GOT3 (cell line): ENCODE data around the gene ABAT.

Experiments used
- DNase-seq: peaks from one replicate; lab custom pipeline; 2025; ENCODE audit warnings: mixed read lengths; lab: John Stamatoyannopoulos, UW

The ABAT gene

DNA sequence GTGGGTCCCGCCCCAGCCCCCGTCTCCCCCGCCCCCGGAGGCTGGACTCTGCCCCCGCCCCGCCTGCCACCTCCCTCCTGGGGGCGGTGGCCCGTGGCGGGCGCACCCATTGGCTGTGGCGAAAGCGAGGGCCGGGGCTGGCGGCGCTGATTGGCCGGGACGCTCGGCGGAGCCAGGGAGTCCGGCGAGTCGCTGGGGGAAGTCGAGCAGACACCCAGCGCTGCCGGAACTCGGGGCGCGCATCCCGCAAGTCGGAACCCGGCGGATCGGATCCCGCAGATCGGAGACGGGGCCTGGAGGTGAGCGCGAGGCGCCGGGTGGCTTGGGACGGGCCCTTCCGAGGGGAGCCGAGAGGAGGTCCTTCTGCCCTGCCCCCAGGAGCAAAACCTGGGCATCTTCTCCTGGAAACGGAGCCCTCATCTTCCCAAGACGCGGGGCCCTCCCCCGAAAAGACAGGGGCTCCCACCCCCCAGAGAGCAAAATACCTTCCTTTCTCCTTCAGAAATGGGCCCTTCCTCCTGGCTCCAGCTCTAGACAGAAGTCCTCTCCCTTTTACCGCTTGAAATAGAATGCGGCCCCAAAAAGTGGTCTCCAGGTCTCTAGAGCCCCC, at the start of gene ABAT:
Gene ABAT, plus strand, starts transcription at position 205 of the 610 bp plus-strand sequence. CDS start 61,123 bp downstream, outside the sequence.
- DNase-seq: peak; percentile 37

DNA sequence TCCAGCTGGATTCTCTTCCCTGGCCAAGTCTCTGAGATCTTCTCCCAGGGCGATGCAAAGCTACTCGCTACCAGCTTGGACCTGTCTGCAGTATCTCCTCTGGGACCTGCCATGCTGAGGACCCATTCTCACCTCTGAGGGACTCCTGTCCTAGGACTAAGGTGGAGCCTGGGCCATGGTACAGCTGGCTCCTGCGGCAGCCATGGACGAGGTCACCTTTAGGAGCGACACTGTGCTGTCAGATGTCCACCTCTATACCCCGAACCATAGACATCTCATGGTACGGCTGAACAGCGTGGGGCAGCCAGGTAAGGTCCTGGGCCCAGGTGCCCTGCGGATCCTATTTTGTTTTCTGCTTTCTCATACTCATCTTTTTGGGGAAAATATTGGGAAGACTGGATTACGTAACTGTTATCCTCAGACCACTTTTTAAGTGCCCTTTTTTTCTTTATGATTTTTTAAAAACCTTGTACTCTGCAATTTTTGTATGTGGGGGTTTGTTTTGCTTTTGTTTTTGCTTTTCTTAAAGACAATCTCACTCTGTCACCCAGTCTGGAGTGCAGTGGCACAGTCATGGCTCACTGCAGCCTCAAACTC, 48.8 kb upstream of the ABAT start:
- DNase-seq: no peak

DNA sequence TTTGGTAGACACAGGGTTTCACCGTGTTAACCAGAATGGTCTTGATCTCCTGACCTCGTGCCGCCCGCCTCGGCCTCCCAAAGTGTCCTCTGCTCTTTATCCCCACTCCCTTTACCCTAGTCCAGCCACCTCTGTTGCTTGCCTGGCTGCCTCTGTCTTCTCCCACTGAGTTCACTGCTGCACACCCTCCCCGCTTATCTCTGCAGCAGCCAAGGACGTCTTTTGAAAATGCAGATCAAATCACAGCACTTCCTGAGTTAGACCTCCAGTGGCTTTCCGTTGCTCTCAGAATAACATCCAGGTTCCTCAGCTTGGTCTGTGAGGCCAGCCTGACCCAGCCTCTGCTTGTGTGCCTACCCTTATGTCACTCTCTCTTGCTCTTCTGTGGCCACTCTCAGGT, 47.5 kb upstream of the ABAT start:
- no peak for DNase-seq

DNA sequence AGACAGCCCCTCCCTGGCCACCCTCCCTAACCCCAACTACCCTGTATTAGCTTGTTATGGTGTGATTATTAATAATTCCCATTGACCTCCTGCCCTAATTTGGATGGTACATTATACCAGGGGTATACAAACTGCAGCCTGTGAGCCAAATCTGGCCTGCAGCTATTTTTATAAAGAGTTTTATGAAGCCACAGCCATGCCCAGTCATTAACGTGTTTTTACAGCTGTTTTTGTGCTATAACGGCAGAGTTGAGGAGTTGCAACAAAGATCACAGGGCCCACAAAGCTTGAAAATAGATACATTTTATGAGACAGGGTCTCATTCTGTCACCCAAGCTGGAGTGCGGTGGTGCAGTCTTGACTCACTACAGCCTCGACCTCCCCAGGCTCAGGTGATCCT, 47.0 kb upstream of the ABAT start:
- no peak for DNase-seq

DNA sequence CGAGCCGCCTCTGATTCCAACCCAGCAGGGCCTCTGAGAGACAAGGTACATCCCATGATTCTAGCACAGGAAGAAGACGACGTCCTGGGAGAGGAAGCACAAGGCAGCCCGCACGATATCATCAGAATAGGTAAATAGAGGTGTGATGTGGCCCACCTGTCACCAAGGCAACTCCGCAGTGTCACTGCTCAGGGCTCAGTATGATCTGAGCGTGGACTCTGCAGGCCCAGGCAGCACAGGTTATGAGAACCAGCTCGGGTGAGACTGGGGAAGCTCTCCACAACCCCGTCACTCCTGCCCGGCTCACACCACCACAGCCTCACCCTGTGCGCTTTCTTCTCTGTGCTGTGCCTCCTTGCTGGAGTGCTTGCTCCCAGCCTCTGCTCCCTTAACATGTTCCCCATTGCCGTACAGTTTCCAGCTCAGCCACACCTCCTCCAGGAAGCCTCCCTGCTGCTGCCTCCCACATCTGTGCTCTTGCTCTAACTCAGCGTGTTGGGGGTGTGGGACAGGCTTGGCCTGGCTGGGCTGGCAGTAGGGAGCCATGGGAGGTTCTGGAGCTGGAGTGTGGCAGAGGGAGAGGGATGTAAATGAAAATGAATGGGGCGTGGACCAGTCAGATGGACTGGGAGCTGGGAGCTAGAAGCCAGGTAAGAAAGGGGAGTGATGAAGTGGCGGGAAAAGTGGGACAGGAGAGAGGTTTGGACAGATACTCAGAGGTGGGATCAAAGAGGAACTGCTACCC, 45.3 kb upstream of the ABAT start:
- no peak for DNase-seq

DNA sequence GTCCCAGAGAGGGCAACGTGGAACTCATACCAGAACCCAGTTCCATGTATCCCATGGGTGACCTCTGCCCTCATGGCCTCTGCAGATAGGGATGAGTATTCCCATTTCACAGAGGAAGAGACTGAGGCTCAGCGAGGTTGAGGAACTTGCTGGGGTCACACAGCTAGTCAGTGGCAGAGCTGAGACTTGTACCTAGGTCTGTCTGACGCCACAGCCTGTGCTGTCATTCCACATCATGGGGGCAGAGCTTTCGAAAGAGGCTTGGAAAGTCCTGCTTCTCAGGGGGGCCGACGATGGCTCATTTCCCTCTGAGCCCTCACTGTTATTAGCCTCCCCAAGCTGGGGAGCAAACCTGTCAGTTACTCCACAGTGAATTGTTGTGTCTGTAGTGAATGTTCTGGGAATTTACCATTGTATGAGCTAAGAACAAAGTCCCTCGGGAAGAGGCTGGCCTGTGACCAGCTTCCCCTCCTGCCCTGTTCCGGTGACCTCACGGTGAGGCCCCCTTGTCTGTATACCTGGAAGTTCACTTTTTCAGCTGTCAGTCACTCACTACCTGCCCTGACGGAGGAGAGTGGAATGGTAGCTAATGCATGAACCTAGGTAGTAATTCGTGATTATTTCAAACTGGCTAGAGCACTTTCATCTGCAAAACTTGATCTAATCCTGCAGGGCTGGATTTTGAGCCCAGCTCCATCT, 44.0 kb upstream of the ABAT start:
- no peak for DNase-seq

DNA sequence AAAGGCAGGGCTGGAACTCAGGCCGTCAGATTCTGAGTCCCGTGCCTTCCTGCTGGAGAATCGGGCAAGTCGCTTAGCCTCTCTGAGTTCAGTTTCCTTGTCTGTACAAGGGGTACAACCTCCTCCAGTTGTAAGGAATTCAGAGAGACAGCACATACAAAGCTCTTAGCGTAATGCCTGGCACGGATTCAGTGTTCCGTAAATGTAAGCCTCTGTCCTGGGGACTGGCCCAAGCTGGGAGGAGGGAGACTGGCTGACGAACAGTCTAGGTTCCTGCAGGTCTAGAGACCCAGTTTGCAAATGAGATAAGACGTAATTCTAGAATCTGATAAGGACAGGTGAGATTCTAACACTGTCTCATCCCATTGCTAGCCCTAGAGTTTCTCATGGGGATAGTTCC, 43.0 kb upstream of the ABAT start:
- no peak for DNase-seq

DNA sequence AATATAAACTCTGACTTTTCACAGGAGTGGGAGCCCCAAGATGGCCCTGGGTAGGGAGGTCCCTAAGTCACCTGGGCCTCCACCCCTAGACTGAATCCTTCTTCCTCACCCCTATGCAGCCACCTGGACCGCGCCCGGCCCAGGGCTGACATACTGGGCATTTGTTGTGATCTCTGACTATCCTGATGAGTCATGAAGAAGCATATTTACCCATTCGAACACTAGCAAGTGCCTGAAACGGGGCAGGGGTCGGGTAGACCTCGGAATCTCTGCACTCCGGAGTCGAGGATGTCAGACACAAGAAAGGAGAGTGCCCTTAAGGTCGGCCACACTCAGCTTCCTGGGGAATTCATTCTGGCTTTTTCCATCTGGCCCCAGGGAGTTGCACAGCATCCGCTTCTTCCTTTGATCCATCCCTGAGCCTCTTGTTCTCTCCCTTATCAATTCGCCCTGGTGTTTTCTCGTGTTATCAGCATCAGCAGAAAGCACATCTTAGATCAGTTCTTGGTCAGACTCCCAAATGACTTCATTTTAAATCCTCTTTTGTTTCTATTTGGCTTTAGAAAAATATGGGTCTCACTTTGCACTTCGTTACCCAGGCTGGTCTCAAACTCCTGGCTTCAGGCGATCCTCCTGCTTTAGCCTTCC, 42.5 kb upstream of the ABAT start:
- no peak for DNase-seq

DNA sequence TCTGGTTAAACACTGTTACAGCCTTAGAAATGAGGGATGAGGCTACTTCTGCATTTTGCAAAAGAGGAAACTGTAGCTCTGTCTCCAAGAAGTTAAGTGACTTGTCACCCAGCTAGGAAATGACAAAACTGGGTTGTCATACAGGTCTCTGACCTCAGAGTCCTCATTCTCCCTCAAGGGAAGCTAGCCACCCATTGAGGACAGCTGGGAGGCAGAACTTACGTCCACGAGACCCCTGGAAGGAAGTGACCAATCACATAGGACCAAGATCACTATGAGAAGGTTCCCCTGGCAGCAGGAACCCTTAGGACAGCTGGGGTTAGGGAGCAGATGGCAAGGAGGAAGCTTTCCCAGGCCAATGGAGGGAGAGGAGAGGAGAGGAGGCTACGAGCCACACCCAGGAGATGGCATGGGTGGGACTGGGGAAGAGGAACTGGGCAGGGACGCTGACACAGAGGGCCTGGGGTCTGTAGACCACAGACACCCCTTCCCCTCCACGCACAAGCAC, 41.7 kb upstream of the ABAT start:
- DNase-seq: no peak

DNA sequence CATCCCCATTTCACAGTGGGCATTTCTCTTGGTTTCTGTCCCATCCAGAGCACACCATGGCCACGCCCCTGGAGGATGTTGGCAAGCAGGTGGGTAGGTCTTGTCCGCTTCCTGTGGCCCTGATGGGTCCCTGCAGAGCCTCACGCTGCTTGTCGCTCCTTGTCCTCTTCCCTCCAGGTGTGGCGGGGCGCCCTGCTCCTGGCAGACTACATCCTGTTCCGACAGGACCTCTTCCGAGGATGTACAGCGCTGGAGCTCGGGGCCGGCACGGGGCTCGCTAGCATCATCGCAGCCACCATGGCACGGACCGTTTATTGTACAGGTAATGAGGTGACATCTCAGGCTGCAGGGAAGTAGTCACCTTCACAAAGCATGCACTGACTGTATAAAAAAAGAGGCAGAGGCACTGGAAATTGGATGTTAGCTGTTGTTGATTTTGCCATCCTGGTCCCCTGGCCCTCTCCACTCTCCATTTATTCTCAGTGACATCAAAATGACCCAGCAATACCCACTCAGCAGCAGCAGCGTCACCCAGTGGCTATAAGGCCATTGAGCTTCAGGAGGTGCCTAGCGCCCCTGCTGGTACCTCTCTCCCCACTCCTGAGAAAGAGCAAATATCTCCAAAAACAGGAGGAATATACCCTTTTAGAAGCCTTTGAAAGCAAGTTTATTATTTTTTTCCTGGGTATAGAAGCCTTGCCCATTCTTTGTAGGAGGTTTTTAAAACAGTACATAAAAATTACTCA, 39.3 kb upstream of the ABAT start:
- DNase-seq: no peak

DNA sequence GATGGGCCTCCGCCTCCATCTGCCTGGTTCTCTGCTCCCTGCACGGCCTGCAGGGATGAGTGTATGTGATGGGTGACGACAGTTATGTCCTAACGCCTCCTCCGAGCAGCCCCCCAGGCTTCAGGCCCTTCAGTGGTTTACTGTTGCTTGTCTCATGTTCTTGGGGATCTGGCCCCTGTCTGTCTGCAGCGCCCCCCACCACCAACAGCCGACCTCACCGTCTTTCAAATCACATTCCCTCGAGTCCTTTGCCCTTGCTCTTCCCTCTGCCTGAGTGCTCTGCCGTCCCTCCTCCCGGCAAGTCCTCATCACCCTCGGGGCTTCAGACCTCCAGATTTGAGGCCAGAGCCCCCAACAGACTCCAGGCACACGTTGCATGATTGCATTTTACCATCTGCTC, 34.7 kb upstream of the ABAT start:
- DNase-seq: no peak

DNA sequence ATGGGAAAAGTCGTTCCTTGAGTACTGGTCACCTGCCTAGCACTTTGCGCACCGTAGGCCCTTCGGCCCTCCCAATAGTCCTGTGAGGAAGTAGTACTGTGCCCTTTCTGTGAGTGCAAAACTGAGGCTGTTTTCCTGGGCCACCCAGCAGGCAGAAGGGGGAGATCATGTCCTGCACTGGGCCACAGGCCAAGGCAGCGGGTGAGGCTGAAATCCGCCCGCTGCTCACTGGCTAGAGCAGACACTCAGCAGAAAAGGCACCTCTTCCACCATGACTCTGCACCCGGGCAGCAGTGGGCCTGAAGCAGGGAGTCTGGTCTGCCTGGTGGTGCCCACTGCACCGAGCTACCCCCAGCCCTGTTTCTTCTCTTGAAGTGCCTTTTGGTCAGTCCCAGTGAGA, 32.7 kb upstream of the ABAT start:
- DNase-seq: no peak

DNA sequence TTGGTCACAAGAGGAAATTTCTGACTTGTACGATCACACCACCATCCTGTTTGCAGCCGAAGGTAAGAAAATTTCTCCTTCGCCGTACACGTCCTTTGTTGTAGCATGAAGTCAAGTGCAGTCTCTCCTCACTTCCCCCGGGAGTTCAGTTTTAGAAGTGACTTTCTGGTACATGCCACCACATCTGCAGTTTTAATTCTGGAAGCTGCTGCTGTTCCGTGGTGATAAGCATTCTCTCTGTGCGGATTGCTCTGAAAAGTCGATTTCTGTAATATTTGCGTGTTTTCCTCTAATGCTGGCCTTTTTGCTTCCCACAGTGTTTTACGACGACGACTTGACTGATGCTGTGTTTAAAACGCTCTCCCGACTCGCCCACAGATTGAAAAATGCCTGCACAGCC, 32.3 kb upstream of the ABAT start:
- no peak for DNase-seq

DNA sequence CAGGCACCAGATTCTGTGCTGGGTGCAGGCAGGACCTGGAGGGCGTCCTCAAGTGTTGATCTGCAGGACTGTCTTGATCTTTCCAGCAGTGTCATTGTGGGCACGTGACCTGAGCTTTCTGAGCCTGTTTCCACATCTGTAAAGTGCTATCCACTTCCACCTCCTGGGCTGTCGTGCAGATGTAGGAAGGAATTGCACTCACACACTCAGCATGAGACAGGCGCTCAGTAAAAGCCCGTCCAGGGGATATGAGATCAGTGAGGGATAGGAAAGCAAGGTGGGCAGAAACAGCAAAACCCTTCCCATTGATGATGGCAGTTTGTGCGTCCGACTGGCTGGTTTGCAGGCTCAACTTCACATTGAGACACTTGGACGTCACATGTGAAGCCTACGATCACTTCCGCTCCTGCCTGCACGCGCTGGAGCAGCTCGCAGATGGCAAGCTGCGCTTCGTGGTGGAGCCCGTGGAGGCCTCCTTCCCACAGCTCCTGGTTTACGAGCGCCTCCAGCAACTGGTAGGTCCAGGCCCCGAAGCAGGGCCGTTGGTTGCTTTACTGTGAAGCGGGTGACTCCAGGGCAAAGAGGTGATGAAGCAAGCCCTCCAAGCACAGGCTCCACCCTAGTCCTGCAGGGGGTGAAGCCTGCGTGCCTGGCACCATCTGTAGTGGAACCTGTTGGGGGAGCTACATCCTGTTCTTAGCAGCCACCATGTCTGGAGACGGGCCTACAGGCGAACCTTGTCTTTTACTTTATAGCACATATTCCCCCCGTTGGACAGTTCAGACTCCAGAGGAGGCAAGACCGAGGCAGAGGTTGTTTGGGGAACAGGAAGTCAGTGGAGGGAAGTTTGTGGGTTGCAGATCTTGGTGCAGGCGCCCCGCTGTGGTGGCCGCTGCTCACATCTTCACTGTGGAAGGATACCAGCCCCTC, 29.9 kb upstream of the ABAT start:
- DNase-seq: no peak

DNA sequence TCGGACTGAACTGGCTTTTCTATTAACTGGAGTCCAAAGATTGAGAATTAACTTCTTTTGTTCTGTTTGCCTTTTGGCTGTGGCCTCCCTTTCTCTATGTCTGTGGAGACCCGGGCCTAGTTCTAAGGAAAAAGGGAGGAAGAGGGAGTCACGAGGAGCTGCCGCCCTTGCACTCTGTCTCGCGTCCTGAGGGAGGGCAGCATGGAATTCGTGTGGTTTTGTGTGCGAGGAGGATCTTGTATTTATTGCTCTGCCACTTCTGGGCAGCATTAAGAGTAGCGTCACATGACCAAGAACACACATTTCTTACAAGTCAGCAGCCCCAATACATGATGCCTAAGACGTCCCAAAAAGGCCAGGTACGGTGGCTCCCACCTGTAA, 29.3 kb upstream of the ABAT start:
- no peak for DNase-seq

DNA sequence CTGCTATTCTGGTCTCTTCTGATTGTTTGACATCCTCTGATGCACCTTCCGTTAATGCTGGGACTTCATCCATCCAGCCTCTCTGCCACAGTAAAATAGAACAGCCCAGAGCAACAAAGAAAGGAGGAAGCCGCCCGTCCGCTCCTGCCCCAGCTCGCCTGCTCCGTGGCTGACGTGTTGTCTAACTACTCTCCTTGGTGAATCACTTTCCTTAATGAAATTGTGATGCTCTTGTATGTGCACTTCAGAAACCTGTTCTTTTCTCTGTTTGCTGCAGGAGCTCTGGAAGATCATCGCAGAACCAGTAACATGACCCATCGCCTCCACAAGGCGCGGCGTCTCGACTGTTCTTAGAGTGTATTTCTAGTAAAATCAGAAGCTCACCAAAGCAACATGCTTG, 28.6 kb upstream of the ABAT start:
- no peak for DNase-seq

DNA sequence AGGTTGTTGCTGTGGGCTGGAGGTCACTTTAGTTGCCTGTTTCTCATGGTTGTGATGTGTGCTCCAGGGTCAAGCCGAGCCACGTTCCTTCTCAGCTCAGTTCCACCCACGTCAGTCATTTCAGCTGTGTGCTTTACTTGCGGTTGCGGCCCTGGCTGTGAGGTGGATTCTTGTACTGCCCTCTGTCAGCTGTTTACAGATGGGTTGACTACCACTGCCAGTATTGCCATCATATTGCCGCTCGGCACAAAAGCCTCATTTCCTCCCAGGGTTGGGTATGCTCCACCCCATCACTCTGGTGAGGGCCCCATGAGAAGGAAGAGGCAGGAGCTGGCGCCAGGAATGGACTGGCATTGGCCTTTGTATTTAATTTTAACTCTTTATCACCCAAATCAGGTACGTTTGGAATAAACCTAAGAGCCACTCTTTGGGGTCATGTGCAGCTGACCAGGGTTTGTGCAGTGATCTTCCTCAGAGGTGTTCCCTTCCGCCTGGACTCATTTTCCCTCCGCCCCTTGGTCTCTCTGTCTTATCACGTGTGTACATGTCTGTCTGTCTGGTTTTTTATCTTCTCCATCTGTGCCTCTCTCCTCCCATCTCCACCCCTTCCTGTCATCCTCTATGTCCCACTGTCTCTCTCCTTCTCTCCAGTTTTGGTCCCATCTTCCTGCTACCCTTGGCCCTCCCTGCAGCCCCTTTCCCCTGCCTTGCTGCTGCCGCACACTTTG, 27.9 kb upstream of the ABAT start:
- DNase-seq: no peak

DNA sequence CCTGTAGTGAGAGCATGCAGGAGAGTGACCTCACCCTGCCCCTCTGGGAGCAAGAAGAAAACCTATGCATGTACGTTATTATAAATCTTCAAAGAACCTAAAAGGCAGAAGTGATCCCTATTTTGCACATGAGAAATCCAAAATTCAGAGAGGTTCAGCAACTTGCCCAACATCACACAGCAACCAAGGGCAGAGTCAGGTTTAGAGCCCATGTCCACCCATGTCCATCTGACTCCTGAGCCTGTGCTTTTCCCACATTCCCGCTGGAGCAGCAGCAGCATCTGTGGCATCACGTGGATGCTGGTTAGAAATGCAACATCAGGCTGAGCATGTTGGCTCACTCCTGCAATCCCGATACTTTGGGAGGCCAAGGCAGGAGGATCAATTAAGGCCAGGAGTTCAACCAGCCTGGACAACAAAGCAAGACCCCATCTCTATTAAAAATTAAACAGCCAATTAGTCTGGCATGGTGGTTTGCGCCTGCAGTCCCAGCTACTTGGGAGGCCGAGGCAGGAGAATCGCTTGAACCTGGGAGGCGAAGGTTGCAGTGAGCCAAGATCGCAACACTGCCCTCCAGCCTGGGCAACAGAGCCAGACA, 26.6 kb upstream of the ABAT start:
- DNase-seq: no peak

DNA sequence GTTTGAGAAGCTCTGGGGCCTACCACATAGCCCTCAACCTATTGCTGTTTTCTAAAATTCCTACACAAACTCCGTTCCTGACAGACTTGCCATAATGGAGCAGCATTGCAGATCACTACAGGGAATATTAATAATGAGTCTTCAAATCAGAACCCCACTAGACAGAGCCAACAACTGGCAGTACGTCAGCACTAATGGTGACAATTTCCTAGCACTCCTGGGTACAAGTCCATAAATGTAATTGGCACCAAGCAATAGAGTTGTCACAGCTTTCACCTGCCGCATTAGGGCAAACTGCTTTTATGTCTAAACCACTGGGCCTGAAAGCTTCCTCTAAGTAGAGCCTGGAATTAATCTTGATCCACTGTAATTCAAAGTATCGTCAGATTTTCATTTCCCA, 25.5 kb upstream of the ABAT start:
- no peak for DNase-seq
